Loucy (cell line): ENCODE measurements around the gene IGF1R.

Source experiments
- H2AFZ ChIP-seq: fragments of 200-600 bp; sonication (generic); 2 replicates; pipeline ENCODE4 v1.6.0; 2016; ENCODE audit warnings: antibody characterized with exemption, mild to moderate bottlenecking, low read length, moderate library complexity
- H3F3A ChIP-seq: fragments of 200-600 bp; 2 replicates; pipeline ENCODE4 v1.6.0; 2016; ENCODE audit warnings: antibody characterized with exemption, low read depth, mild to moderate bottlenecking
- H3K27me3 ChIP-seq: fragments of 200-600 bp; sonication (generic); 2 replicates; pipeline ENCODE4 v1.6.1; 2014; ENCODE audit warnings: low read length, mild to moderate bottlenecking; ENCODE audit not compliant: insufficient read depth, poor library complexity, severe bottlenecking
- H3K36me3 ChIP-seq: fragments of 200-600 bp; sonication (generic); 2 replicates; pipeline ENCODE4 v1.6.1; 2016; ENCODE audit warnings: low read length; ENCODE audit not compliant: insufficient read depth
- H3K4me1 ChIP-seq: fragments of 200-600 bp; sonication (generic); 2 replicates; pipeline ENCODE4 v1.5.1; 2014; ENCODE audit warnings: low read length, mild to moderate bottlenecking; ENCODE audit not compliant: insufficient read depth, poor library complexity, severe bottlenecking
- H3K4me2 ChIP-seq: fragments of 200-600 bp; sonication (generic); 2 replicates; pipeline ENCODE4 v1.6.0; 2014; ENCODE audit warnings: antibody characterized with exemption, low read length, low read depth, mild to moderate bottlenecking; ENCODE audit not compliant: poor library complexity, severe bottlenecking
- H3K4me3 ChIP-seq: fragments of 200-600 bp; sonication (generic); 2 replicates; pipeline ENCODE4 v1.5.1; 2014; ENCODE audit warnings: low read length, mild to moderate bottlenecking, mixed read lengths; ENCODE audit not compliant: poor library complexity, severe bottlenecking
- H3K79me2 ChIP-seq: fragments of 200-600 bp; sonication (generic); 2 replicates; pipeline ENCODE4 v1.6.1; 2014; ENCODE audit warnings: low read length; ENCODE audit not compliant: insufficient read depth
- H3K9ac ChIP-seq: fragments of 200-600 bp; sonication (generic); 2 replicates; pipeline ENCODE4 v1.6.0; 2014; ENCODE audit warnings: mild to moderate bottlenecking, low read depth, low read length, moderate library complexity; ENCODE audit not compliant: poor library complexity, severe bottlenecking
- H3K9me2 ChIP-seq: fragments of 200-600 bp; sonication (generic); replicated peaks from 2 replicates; pipeline ENCODE4 v1.6.1; 2016; ENCODE audit warnings: low read depth, low read length, mixed read lengths
- H3K9me3 ChIP-seq: fragments of 200-600 bp; sonication (generic); 2 replicates; pipeline ENCODE4 v1.6.1; 2014; ENCODE audit warnings: mild to moderate bottlenecking, antibody characterized with exemption, low read length, low read depth; ENCODE audit not compliant: insufficient read depth
- H4K20me1 ChIP-seq: fragments of 200-600 bp; sonication (generic); 2 replicates; pipeline ENCODE4 v1.6.0; 2014; ENCODE audit warnings: antibody characterized with exemption, low read length, mild to moderate bottlenecking; ENCODE audit not compliant: insufficient read depth, poor library complexity, severe bottlenecking
- CTCF ChIP-seq: fragments of 200-600 bp; sonication (generic); conservative IDR thresholded peaks from 2 replicates; pipeline ENCODE4 v1.5.1; 2014; ENCODE audit warnings: mild to moderate bottlenecking, antibody characterized with exemption, low read length
- EZH2phosphoT487 ChIP-seq: fragments of 200-600 bp; IDR thresholded peaks from 2 replicates; pipeline ENCODE4 v1.6.1; 2018; ENCODE audit warnings: antibody characterized with exemption, mild to moderate bottlenecking, moderate library complexity, borderline replicate concordance

IGF1R gene

GRCh38 chr15:98874773-98875172 is 226.4 kb downstream of the IGF1R start:
- Histone ChIP-seq H3K79me2 (peaks cover 57% of the 10 kb centered on the region; the same call in 1 of the 2 replicates), H3K4me2 (no peak overlapping the region), H3K4me1 (peaks cover 24% of the 10 kb centered on the region)

GRCh38 chr15:98875309-98875708 is 227.0 kb downstream of the IGF1R start:
- H3F3A ChIP-seq = no peaks in the 10 kb centered on the region
- no peaks in the 10 kb centered on the region for H4K20me1 ChIP-seq
- no peak overlapping the region for H3K9ac ChIP-seq
- H3K4me1 ChIP-seq = peaks cover 24% of the 10 kb centered on the region
- no peaks in the 10 kb centered on the region for H3K9me3 ChIP-seq
- TF ChIP-seq CTCF (no peak), EZH2phosphoT487 (no peak)
- no peak overlapping the region for H3K4me3 ChIP-seq
- H3K36me3 ChIP-seq = no peaks in the 10 kb centered on the region
- peaks cover 53% of the 10 kb centered on the region; the same call in 1 of the 2 replicates for H3K79me2 ChIP-seq
- no peak overlapping the region for H2AFZ ChIP-seq
- H3K4me2 ChIP-seq = no peak overlapping the region
- H3K9me2 ChIP-seq = no peaks in the 10 kb centered on the region
- H3K27me3 ChIP-seq = no peaks in the 10 kb centered on the region

More at GRCh38 chr15:98874773-98875172, 226.4 kb downstream of the IGF1R start:
- Histone ChIP-seq H2AFZ (no peak overlapping the region), H3K9me3 (no peaks in the 10 kb centered on the region), H3K27me3 (no peaks in the 10 kb centered on the region), H3K4me3 (no peak overlapping the region), H3K36me3 (no peaks in the 10 kb centered on the region), H4K20me1 (no peaks in the 10 kb centered on the region), H3K9me2 (no peaks in the 10 kb centered on the region), H3K9ac (peak overlapping the region; percentile 11), H3F3A (no peaks in the 10 kb centered on the region)
- no peak for TF ChIP-seq EZH2phosphoT487
- TF ChIP-seq CTCF = no peak

- Histone ChIP-seq H3F3A (no peaks in the 10 kb centered on the region), H3K4me1 (peaks cover 24% of the 10 kb centered on the region), H3K27me3 (no peaks in the 10 kb centered on the region), H3K9me2 (no peaks in the 10 kb centered on the region), H4K20me1 (no peaks in the 10 kb centered on the region), H3K79me2 (peaks cover 54% of the 10 kb centered on the region; the same call in 1 of the 2 replicates), H3K36me3 (no peaks in the 10 kb centered on the region), H3K4me2 (no peak overlapping the region), H3K4me3 (no peak overlapping the region), H3K9ac (no peak overlapping the region), H3K9me3 (no peaks in the 10 kb centered on the region), H2AFZ (no peak overlapping the region)
- TF ChIP-seq CTCF = no peak
Observed at GRCh38 chr15:98876451-98877369, 228.4 kb downstream of the IGF1R start.
